ENCODE results near the gene NUP210.

Gene NUP210

DNA sequence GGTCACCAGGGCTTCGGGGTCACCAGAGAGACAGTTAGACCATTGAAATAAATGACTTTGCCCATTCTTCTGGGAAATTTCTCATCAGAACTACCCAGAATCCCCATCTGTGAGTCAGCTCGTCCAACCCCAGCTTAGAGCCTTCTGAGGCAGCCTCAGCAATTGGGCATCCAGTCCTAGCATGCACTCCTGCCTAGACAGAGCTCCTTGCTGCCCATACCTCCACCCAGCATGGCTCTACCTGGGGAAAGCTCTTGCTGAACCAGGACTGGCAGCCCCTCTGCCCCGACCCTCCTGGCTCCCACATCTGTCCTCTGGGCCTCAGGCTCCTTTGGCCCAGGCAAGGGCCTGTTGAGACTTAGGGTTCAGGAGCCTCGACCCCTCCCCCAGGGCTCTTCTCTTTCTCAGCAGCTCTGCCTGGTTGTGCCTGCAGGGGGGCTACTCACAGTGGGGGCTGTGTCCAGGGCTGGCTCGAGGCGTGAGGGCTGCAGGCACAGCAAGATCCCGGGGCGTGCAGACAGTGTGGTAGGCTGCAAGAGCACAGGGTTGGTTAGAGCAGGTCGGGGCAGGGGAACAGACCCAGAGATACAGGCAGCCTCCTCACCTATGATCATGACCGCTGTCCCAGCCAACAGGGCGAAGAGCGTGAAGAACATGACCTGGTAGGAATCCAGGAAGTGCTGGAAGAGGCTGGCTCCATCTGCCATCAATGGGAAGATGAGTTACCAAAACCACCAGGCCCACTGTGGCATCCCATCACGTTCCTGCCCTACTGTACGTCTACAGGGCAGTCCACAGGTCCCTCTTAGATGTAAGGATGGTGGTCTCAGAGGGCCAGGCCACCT, 101.3 kb downstream of the NUP210 start:
- DNase-seq = no peak

DNA sequence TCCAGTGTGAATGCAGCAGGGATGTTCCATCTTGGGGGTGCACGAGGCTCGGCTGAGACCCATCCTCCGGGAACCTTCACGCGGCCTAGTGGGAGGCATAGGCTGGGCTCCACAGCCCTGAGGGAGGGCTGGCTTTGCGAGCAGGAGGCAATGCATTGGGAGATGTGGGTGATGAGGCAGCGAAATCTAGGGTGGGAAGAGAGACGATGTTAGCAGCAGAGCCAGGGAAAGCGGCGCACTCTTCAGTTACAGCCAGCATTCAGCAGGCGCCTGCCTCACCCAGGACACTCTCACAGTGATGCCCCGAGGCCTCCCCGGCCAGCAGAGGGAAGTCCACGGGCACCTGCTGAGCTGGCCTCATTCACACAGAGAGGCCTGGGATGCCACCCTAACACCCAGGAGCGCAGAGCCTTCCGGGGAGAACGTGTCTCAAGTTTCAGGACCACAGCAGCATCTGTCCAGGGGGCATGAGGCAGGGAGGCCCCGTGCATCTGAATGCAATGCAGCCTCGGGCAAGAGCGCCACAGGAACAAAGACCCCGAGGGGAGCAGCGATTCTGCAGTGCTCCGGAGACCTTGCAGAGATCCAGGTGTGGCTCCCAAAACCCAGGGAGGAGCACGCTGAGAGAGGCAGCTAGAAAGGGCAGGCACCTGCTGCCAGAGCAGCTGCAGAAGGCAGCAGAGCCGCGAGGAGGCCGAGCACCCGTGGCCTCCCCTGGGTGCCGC, 102.4 kb downstream of the NUP210 start:
- no peak for DNase-seq

GRCh38 chr3:13316603-13317002, 103.5 kb downstream of the NUP210 start:
- no peak for DNase-seq

DNA sequence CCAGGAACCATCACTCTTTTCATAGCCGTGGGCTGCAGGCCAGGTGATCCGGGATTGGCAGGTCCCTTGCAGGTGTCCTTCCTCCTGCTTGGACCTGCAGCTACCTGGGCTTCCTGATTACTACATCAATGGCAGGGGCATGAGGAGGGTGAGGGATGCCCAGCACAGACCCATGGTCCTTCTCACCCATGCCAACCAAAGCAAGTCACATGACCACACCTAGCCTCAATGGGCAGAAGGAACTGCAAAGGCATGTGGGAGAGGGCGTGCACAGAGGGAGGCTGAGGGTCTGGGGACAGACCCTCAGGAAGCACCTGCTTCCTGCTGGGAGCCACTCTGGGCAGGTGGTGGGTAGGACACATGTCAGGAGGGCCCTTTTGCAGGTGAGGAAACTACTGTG, 105.2 kb downstream of the NUP210 start:
- no peak for DNase-seq

DNA sequence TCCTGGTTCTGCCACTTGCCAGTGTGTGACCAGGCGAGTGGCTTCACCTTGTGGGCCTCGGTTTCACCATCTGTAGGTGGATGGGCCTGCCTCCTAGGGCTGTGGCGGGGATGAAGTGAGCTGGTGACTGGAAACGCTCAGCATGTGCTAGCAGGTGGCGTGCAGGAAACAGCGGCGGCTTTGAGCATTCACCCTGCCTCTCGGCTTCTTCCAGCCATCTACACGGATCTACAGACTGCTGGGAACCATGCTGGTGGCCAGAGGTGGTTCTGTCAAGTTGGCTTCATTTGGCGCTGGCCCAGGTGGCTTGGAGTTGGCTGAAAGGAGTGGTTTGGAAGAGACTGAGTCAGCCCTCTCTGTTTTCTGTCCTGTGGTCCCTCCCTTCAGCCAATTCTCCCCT, 106.3 kb downstream of the NUP210 start:
- DNase-seq = no peak

DNA sequence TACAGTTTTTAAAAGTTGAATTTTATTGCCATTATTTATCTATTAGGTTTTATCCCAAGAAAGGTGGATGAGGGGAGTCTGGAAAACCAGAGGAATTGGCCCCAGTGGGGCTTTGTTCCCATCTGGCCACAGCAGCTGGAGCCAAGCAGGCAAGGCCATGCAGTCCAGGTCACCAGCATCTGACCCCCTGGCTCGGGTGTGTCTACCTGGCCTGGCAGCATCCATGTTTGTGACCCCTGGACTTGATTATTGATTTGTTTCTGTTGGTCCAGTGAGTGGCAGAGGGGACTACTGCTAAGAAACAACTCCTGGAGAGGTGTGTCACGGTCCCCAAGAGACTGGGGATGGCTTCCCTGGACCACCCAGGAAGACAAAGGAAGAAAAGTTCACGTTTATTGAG, 111.1 kb downstream of the NUP210 start:
- DNase-seq = no peak

DNA sequence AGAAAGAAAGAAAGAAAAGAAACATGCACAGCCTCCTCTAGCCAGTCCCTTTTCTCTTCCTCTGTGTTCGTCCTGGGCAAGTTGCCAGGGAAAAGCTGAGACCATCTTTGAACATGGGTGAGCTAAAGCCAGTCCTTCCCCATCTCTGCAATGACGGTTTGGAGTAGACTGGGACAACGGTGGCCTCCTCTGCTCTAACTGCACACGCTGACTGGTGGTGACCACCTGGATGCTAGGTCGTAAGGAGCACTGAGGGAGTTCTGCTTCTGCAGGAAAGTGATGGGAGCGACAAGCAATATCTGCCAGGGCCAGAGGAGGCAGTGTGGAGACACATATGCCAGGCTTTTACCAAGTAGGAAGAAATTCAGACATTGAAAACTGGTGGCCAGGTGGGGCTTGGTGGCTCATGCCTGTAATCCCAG, 111.7 kb downstream of the NUP210 start:
- DNase-seq = no peak

- no peak for DNase-seq
Measured at GRCh38 chr3:13307041-13307440, 113.1 kb downstream of the NUP210 start.

DNA sequence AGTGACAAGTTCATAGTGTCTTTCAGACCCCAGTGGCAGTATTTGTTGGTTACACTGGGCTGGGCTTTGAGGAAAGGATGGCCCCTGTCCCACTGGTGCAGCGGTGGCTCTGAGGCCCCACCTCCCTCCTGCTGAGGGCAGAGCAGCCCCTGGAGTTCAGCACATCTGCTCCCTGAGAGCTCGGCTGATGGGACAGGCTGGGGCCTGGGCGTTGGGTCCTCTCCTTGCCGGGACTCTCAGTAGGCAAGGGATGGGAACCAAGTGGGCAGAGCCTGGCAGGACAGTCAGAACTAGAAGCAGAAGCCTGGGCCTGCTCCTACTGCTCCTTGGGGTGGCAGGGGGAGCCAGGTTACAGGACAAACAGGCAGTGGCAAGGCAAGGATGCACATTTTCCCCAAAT, 114.5 kb downstream of the NUP210 start:
- DNase-seq = no peak

DNA sequence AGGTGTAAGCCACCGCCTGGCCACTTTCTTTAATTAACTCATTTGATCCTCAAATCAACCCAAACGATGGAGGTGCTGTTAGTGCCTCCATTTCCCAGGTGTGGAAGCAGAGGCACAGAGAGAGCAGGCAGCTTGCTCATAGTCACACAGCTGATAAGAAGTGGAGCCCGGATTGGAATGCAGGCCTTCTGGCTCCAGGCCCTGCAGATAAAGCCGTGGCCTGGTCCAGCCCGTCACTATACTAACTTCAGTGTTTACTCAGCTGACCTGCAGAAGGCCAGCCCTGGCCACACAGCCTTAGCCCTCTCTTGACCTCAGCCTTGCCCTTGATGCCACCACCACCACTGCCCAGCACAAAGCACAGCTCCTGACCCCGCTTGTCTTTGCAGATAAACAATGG, 116.7 kb downstream of the NUP210 start:
- no peak for DNase-seq

- no peak for DNase-seq
Measured at GRCh38 chr3:13301286-13301987, 118.7 kb downstream of the NUP210 start.

DNA sequence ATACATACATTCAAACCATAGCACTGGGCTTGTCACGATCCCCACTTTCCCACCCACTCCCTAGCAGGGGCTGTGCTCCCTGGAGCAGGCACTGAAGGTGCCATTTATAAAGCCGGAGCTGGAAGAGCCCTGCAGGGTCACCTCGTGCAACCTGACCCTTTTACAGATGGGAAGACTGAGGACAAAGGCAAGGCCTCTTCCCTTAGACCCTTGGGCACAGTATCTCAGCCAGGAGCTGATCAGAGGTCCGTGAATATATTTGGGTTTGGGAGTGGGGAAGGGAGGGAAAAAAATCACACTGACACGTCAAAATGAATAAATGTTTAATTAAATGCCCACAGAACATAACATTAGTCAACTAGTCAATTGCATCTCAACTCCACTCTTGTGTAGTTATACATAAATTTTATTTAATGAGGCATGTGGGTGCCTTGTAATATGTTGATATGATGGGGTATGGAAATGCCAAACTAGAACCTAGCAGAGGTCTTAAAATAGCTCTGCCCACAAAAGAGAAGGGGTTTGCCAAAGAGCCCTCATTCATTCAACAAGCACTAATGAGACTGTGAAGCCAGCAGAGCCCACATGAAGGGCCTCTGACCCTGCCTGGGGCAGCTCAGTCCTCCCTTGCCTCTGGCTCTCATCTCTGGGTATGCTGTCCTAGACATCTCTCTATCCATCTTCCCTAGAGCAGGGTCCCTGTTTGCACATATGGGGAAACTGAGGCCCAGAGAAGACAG, 119.4 kb downstream of the NUP210 start:
- no peak for DNase-seq

DNA sequence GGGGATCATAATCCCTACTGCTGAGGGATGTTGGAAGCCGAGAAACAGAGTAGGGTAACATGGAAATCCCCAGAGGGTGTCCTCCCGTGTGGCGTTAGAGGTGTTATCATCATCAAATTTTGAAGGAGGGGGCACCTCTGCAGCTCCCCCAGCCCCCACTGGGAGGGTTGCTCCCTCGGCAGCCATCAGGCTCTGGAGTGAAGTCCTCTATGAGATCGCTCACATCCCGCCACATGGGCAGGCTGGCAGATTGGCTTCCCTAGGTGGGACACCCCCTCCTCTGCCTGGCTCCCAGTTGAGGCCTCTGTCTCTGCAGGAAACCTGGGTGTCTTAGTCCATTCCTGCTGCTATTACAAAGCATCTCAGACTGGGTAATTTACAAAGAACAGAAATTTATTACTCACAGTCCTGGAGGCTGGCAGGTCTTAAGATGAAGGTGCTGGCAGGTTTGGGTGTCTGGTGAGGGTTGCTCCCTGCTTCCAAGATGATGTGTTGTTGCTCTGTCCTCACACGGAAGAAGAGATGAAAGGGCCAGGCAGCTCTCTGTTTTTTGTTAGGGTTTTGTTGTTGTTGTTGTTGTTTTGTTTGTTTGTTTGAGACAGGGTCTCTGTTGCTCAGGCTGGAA, 120.5 kb downstream of the NUP210 start:
- DNase-seq = no peak

GRCh38 chr3:13296662-13297061, 123.5 kb downstream of the NUP210 start:
- no peak for DNase-seq

GRCh38 chr3:13294442-13295351, 125.4 kb downstream of the NUP210 start:
- no peak for DNase-seq

DNA sequence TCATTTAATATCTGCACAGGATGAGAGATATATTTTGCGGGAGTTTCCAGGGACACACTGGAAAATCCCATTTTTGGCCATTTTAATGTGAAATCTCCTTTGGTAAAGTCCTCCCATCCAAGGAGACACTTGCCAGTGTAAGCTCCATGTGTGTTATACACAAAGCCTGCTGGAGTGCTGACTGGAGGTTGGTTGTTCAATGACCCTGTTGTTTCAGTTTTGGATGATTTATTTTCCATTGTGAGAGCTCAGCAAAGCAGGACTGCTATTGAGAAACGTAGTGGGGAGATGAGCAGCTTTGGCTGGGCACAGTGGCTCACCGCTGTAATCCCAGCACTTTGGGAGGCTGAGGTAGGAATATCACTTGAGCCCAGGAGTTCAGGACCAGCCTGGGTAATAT, 127.7 kb downstream of the NUP210 start:
- DNase-seq = no peak

DNA sequence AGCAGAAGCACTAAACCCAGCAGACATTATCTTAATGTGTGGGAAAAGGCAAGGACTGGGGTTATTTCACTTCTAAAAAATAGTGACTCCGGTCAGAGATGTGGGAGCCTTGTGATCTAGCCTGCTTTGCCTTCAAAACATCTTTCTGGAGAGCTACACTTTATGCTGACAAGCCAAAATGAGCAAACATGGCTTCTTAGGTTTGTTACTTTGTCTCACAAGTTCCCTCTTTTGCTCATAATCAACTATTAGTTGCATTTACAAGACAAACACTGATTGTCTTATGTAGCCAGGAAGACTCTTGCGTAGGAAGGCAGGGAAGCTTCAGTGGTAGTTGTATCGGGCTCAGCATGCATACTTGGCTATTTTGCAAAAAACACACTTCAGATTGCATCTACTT, 129.2 kb downstream of the NUP210 start:
- no peak for DNase-seq

- DNase-seq = no peak
Measured at GRCh38 chr3:13289771-13290285, 130.3 kb downstream of the NUP210 start.

DNA sequence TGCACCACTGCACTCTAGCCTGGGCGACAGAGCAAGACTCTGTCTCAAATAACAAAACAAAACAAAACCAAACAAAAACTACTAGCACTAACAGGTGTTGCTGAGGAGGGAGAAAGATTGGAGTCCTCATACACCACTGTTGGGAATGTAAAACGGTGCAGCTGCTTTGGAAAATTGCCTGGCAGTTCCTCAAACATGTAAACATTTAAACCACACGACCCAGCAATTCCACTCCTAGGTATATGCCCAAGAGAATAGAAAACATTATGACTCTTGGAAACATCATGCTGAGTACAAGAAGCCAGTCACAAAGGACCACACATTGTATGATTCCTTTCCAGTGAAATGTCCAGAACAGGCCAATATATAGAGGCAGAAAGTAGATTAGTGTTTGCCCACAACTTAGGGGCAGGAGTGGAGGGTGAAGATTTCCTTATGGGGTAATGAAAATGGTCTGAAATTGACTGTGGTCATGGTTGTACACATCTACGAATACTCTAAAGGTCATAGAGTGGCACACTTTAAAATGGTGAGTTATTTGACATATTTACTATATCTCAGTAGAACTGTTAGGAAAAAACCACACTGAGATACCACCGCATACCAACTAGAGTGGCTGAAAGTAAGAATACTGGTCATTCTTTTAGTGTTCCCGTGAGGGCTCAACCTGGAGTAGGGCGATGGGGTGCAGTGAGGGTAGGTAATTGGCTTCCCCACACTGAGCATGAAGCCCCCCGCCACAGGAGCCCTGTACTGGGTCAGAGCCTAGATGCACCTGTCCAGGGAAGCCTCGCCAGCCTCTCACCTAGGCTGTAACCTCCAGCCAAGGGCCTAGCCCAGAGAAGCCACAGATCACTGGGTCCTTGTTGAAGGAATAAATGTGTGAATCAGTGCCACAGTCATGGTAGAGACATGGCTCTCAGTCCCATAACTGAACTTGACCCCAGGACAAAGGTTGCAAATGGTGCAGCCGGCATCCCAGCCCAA, 131.1 kb downstream of the NUP210 start:
- DNase-seq = no peak

GRCh38 chr3:13287833-13288232, 132.3 kb downstream of the NUP210 start:
- no peak for DNase-seq

Measured in NCI-H187 (cell line).